NB4 (cell line): ENCODE data around the gene RABAC1.
"Not testable (repeated sequence)": the region's sequence is repeated elsewhere in the genome, so short reads cannot be mapped to it uniquely, and the experiment has no call there.

ENCODE experiments used
- DNase-seq: peaks from one replicate; pipeline ENCODE4 v3.0.0; 2010; ENCODE audit warnings: low read depth
- H3K4me3 ChIP-seq: one replicate; pipeline ENCODE4 v1.5.1; 2011; ENCODE audit warnings: mild to moderate bottlenecking, low read depth, low read length, moderate library complexity
- CTCF ChIP-seq: IDR thresholded peaks from one replicate; pipeline ENCODE4 v1.5.1; 2012; ENCODE audit warnings: low read depth, low read length
- MAX ChIP-seq: IDR thresholded peaks from 2 replicates; pipeline ENCODE4 v1.6.1; 2011; ENCODE audit warnings: low read depth, low read length
- MYC ChIP-seq: IDR thresholded peaks from 2 replicates; pipeline ENCODE4 v1.6.1; 2011; ENCODE audit warnings: low read depth, low read length
- POLR2A ChIP-seq: IDR thresholded peaks from 2 replicates; pipeline ENCODE4 v1.6.1; 2011; ENCODE audit warnings: mild to moderate bottlenecking; ENCODE audit not compliant: insufficient read length; ENCODE audit errors: extremely low read depth

Gene RABAC1

GRCh38 chr19:41994994-41995958 lies 36.2 kb upstream of the RABAC1 start:
- no peak for TF ChIP-seq POLR2A
- TF ChIP-seq MYC = no peak
- TF ChIP-seq CTCF = no peak
- no peak for TF ChIP-seq MAX
- H3K4me3 ChIP-seq = no peak overlapping the region
- no peak for DNase-seq

GRCh38 chr19:41994521-41994971 lies 35.4 kb upstream of the RABAC1 start:
- TF ChIP-seq POLR2A (no peak), CTCF (no peak), MYC (no peak), MAX (no peak)
- no peak overlapping the region for H3K4me3 ChIP-seq
- peak; percentile 45 for DNase-seq

- no peak within 1 kb of the TSS for H3K4me3 ChIP-seq
- DNase-seq = peak; percentile 60
- TF ChIP-seq POLR2A (no peak), CTCF (no peak), MYC (no peak), MAX (no peak)
These were observed 34.7 kb upstream of the RABAC1 start, which contains the start of gene ATP1A3 for GRCh38 chr19:41993612-41994483. TSS of gene ATP1A3 (minus strand) at chr19:41994230. CDS start at chr19:41994076, 154 bp downstream.

GRCh38 chr19:41991925-41992569 lies 32.9 kb upstream of the RABAC1 start:
- DNase-seq, H3K4me3 ChIP-seq: not testable (repeated sequence)

- H3K4me3 ChIP-seq = no peak overlapping the region
- DNase-seq = no peak
- no peak for TF ChIP-seq POLR2A
- TF ChIP-seq CTCF = no peak
- no peak for TF ChIP-seq MYC
- TF ChIP-seq MAX = no peak
These were observed 31.9 kb upstream of the RABAC1 start for GRCh38 chr19:41991025-41991424.
